Activated naive CD4-positive, alpha-beta T cell treated with anti-CD3 and anti-CD28 coated beads, Interleukin-2, amount 10 ng/mL, durations not matched to agents 7 days and 5 days (primary cell): Measurements from ENCODE around the gene NXPE1.

Source experiments
- CTCF ChIA-PET: fragments of 350-600 bp; sonication (Branson Sonifier 250); formaldehyde crosslinking; loops from one replicate; lab custom pipeline; 2021; ENCODE audit warnings: antibody characterized with exemption; lab: Charles Lee
- DNase-seq: peaks from one replicate; pipeline ENCODE4 v3.0.0-alpha.2; 2020
- H3K27ac Mint-ChIP-seq: one replicate; pipeline ENCODE4 v1.8.0; 2021; ENCODE audit warnings: mild to moderate bottlenecking, moderate library complexity, mixed read lengths
- H3K27me3 Mint-ChIP-seq: one replicate; pipeline ENCODE4 v1.8.0; 2021; ENCODE audit warnings: mild to moderate bottlenecking, mixed read lengths
- H3K36me3 Mint-ChIP-seq: one replicate; pipeline ENCODE4 v1.8.0; 2021; ENCODE audit warnings: mixed read lengths
- H3K4me1 Mint-ChIP-seq: one replicate; pipeline ENCODE4 v1.8.0; 2021; ENCODE audit warnings: mixed read lengths
- H3K4me3 Mint-ChIP-seq: one replicate; pipeline ENCODE4 v1.8.0; 2021; ENCODE audit warnings: mild to moderate bottlenecking, moderate library complexity, mixed read lengths
- H3K9me3 Mint-ChIP-seq: one replicate; pipeline ENCODE4 v1.8.0; 2021; ENCODE audit warnings: mixed read lengths

NXPE1 gene

DNA sequence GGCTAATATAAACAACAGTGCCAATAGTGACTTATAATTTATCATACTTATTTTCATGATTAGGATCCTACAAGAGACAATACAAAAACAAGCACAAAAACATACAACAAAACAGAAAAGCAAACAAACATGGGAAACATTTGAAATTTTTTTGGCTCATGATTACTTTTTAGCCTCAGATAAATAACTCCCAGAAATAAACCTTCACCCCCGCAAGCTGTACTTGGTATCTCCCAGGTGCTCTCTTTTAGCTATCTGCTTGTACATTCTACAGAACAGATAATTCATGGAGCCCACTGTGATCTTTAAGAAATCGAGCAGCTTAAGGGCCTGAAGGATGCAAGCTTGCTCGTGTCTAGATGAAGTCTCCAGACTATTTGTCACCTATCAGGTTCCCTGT, 35.0 kb upstream of the NXPE1 start:
- CTCF ChIA-PET = no interaction called here
- Mint-ChIP-seq H3K4me3 (no peak overlapping the region), H3K27me3 (peaks cover 3% of the 10 kb centered on the region), H3K36me3 (no peaks in the 10 kb centered on the region), H3K9me3 (no peaks in the 10 kb centered on the region), H3K4me1 (no peaks in the 10 kb centered on the region), H3K27ac (no peak overlapping the region)
- DNase-seq = no peak

DNA sequence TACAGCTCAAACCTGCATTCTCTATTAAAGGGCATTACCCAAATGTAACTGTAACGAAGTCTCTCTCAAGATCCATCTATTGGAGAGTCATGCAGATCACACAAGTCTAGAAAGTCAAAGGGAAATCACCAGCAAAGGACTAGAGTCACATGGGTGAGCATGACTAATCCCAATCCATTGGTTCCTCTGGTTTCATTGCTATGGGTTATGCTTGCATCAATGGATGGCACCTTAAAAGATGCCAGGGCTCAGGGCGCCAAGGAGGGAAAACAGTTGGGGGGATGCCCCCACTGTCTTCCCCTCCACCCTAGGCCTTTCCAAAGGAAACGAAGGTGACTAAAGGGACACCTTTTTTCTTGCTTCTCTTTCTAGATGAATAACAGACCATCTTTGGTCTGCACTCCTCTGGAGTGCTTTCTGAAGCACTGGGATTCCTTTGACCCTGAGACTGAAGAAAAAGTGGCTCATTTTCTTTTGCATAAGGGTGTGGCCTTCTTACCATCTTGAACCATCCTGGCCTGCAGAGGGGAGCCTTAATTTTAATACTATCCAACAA, 27.8 kb upstream of the NXPE1 start:
- Mint-ChIP-seq H3K4me3 (no peak overlapping the region), H3K27me3 (no peaks in the 10 kb centered on the region), H3K9me3 (peaks cover 30% of the 10 kb centered on the region), H3K4me1 (no peaks in the 10 kb centered on the region), H3K36me3 (no peaks in the 10 kb centered on the region), H3K27ac (no peak overlapping the region)
- CTCF ChIA-PET = no interaction called here
- DNase-seq = no peak

- no peak for DNase-seq
- Mint-ChIP-seq H3K27ac (no peak overlapping the region), H3K4me1 (no peaks in the 10 kb centered on the region), H3K4me3 (no peak overlapping the region), H3K27me3 (no peaks in the 10 kb centered on the region), H3K9me3 (peaks cover 30% of the 10 kb centered on the region), H3K36me3 (no peaks in the 10 kb centered on the region)
- CTCF ChIA-PET = no interaction called here
Observed at GRCh38 chr11:114586797-114587196, 27.1 kb upstream of the NXPE1 start.

- Mint-ChIP-seq H3K4me1 (no peaks in the 10 kb centered on the region), H3K9me3 (no peaks in the 10 kb centered on the region), H3K27me3 (no peaks in the 10 kb centered on the region), H3K36me3 (no peaks in the 10 kb centered on the region), H3K27ac (no peak overlapping the region), H3K4me3 (no peak overlapping the region)
- no peak for DNase-seq
- CTCF ChIA-PET = interaction anchor here (1.6 kb wide), 1 partner anchor 231 kb away, joined by 5 read pairs; no protein-coding TSS in a partner anchor
Observed at GRCh38 chr11:114571712-114572111, 12.0 kb upstream of the NXPE1 start.

DNA sequence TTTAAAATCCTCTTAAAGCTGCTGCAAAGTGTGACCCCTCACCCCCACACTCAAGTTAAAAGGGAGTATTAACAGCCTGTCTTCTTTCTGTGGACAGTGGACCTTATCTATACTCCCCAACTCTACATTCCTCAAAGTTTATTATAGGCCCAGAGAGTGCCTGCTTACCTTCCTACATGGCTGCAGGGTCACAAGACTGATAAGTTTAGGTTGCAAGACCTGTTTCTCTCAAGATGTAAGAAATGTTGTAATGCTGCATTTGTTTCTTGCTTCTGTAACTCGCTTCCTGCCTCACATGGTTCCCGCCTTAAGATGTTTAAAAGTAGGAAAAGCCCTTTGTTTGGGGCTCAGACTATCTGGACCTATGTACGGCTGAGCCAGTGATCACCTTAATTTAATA, 10.1 kb upstream of the NXPE1 start:
- Mint-ChIP-seq H3K9me3 (no peaks in the 10 kb centered on the region), H3K36me3 (no peaks in the 10 kb centered on the region), H3K4me1 (no peaks in the 10 kb centered on the region), H3K4me3 (no peak overlapping the region), H3K27ac (no peak overlapping the region), H3K27me3 (no peaks in the 10 kb centered on the region)
- no peak for DNase-seq
- CTCF ChIA-PET = interaction anchor here (0.7 kb wide), 1 partner anchor 10 kb away, joined by 3 read pairs; no protein-coding TSS in a partner anchor

GRCh38 chr11:114566276-114566675, 6.6 kb upstream of the NXPE1 start:
- H3K4me3 Mint-ChIP-seq = no peak overlapping the region
- no peaks in the 10 kb centered on the region for H3K4me1 Mint-ChIP-seq
- no peak for DNase-seq
- H3K36me3 Mint-ChIP-seq = no peaks in the 10 kb centered on the region
- H3K27ac Mint-ChIP-seq = no peak overlapping the region
- H3K27me3 Mint-ChIP-seq = no peaks in the 10 kb centered on the region
- CTCF ChIA-PET = no interaction called here
- no peaks in the 10 kb centered on the region for H3K9me3 Mint-ChIP-seq

DNA sequence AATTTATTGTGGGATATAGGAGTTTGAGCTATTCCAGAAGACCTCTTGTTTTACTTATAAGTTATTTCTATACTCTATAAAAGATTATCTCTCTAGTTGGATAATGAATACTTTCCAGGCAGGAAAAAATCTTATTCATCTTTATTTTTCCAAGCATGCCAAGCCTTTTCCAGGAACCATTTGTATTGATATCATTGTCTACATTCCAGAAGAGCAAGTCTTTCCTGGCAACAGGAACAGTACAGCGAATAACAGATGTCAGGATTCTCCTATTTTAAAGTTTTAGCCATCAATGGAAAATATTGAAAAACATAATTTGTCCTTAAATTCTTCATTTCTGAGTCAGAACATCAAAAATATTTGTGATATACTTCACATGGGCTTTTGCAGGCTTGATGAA, 5.2 kb upstream of the NXPE1 start:
- no peak overlapping the region for H3K27ac Mint-ChIP-seq
- H3K4me1 Mint-ChIP-seq = no peaks in the 10 kb centered on the region
- no peaks in the 10 kb centered on the region for H3K27me3 Mint-ChIP-seq
- CTCF ChIA-PET = no interaction called here
- DNase-seq = no peak
- H3K4me3 Mint-ChIP-seq = no peak overlapping the region
- no peaks in the 10 kb centered on the region for H3K9me3 Mint-ChIP-seq
- H3K36me3 Mint-ChIP-seq = no peaks in the 10 kb centered on the region

- H3K27me3 Mint-ChIP-seq = no peaks in the 10 kb centered on the region
- H3K36me3 Mint-ChIP-seq = no peaks in the 10 kb centered on the region
- no peak for DNase-seq
- CTCF ChIA-PET = no interaction called here
- no peaks in the 10 kb centered on the region for H3K4me1 Mint-ChIP-seq
- no peaks in the 10 kb centered on the region for H3K9me3 Mint-ChIP-seq
- no peak overlapping the region for H3K27ac Mint-ChIP-seq
- H3K4me3 Mint-ChIP-seq = no peak overlapping the region
Observed at GRCh38 chr11:114563077-114563476, 3.4 kb upstream of the NXPE1 start.

DNA sequence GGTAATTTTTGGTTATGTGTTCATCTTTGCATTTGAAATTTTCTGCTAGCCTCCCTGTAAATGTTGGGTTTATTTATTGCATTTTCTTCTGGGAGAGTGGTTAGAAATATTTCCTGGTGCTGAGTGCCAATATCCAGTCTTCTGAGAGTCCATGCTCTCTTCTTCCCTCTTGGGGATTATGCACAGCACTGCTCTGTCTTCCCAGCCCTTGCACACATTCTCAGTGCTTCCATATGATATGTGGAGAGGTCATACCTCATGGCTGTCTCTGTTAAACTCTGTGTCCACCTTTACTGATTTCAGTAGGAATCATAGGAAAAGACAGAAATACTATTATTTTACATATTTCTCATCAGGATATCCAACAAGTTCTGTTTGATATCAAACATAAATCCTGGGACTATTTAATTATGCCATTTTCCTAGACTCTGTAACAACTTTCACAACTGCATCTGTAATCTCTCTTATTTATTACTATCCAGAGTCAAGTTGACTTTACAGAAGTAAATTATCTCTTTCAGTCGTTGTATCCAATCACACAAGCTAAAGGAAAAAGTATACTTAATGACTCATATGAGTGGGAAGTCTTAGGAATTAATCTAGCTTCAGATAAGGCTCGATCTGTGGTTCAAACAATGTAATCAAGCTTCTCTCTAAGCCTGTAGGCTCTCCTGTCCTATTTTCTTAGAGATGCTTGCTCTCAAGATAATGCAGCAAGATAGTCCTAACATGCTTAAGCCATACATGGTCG, 2.7 kb upstream of the NXPE1 start:
- H3K9me3 Mint-ChIP-seq = no peaks in the 10 kb centered on the region
- H3K27me3 Mint-ChIP-seq = no peaks in the 10 kb centered on the region
- no peak overlapping the region for H3K27ac Mint-ChIP-seq
- H3K36me3 Mint-ChIP-seq = no peaks in the 10 kb centered on the region
- no peak overlapping the region for H3K4me3 Mint-ChIP-seq
- DNase-seq = no peak
- CTCF ChIA-PET = no interaction called here
- H3K4me1 Mint-ChIP-seq = no peaks in the 10 kb centered on the region

- Mint-ChIP-seq H3K27me3 (peaks cover 4% of the 10 kb centered on the region), H3K9me3 (no peaks in the 10 kb centered on the region), H3K4me1 (no peaks in the 10 kb centered on the region), H3K27ac (no peak overlapping the region), H3K36me3 (no peaks in the 10 kb centered on the region), H3K4me3 (no peak overlapping the region)
- CTCF ChIA-PET = no interaction called here
- DNase-seq = no peak
Observed at GRCh38 chr11:114556135-114556534, 3.5 kb downstream of the NXPE1 start.

- Mint-ChIP-seq H3K4me3 (no peak overlapping the region), H3K27me3 (peaks cover 4% of the 10 kb centered on the region), H3K4me1 (no peaks in the 10 kb centered on the region), H3K9me3 (no peaks in the 10 kb centered on the region), H3K27ac (no peak overlapping the region), H3K36me3 (no peaks in the 10 kb centered on the region)
- no peak for DNase-seq
- CTCF ChIA-PET = no interaction called here
Observed at GRCh38 chr11:114553642-114554041, 6.0 kb downstream of the NXPE1 start.

GRCh38 chr11:114551060-114551459, 8.6 kb downstream of the NXPE1 start:
- H3K27ac Mint-ChIP-seq = no peak overlapping the region
- H3K36me3 Mint-ChIP-seq = no peaks in the 10 kb centered on the region
- CTCF ChIA-PET = no interaction called here

GRCh38 chr11:114525682-114526081, 34.0 kb downstream of the NXPE1 start:
- Mint-ChIP-seq H3K9me3 (no peaks in the 10 kb centered on the region), H3K27ac (no peak overlapping the region), H3K4me1 (no peaks in the 10 kb centered on the region), H3K36me3 (no peaks in the 10 kb centered on the region), H3K27me3 (no peaks in the 10 kb centered on the region), H3K4me3 (no peak overlapping the region)
- CTCF ChIA-PET = no interaction called here
- no peak for DNase-seq

More at GRCh38 chr11:114551060-114551459, 8.6 kb downstream of the NXPE1 start:
- DNase-seq = no peak
- H3K4me1 Mint-ChIP-seq = no peaks in the 10 kb centered on the region
- H3K27me3 Mint-ChIP-seq = peaks cover 4% of the 10 kb centered on the region
- H3K9me3 Mint-ChIP-seq = no peaks in the 10 kb centered on the region
- H3K4me3 Mint-ChIP-seq = no peak overlapping the region

- H3K27me3 Mint-ChIP-seq = no peaks in the 10 kb centered on the region
- no peaks in the 10 kb centered on the region for H3K4me1 Mint-ChIP-seq
- CTCF ChIA-PET = no interaction called here
Observed at GRCh38 chr11:114524122-114524521, 35.6 kb downstream of the NXPE1 start.

DNA sequence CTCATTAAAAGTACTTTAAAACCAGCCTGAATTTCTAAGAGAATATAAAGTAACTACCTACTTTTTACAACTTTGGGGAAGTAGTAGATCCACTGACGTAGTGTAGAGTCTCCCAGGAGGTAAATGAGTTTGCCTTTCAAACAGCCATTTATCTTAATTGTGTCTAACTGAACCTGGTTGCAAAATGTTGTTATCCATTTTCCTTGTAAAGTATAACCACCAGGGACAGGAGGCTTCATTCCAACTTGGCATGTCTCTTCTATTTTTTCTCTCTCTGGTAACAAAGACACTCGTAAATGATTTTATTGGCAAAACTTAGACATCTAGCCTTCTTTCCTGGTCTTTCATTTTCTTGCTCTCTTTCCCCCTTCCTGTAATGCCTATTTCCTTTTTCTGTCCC, 36.9 kb downstream of the NXPE1 start:
- Mint-ChIP-seq H3K27ac (no peak overlapping the region), H3K36me3 (no peaks in the 10 kb centered on the region), H3K4me1 (no peaks in the 10 kb centered on the region), H3K4me3 (no peak overlapping the region), H3K27me3 (no peaks in the 10 kb centered on the region), H3K9me3 (no peaks in the 10 kb centered on the region)
- no peak for DNase-seq
- CTCF ChIA-PET = no interaction called here

More at GRCh38 chr11:114524122-114524521, 35.6 kb downstream of the NXPE1 start:
- Mint-ChIP-seq H3K36me3 (no peaks in the 10 kb centered on the region), H3K27ac (no peak overlapping the region), H3K4me3 (no peak overlapping the region), H3K9me3 (no peaks in the 10 kb centered on the region)
- DNase-seq = no peak
